HG02973 (cell line): ENCODE results near the gene U2AF1L4.
"Not testable (repeated sequence)": the region's sequence is repeated elsewhere in the genome, so short reads cannot be mapped to it uniquely, and the experiment has no call there.

Source experiments
- ATAC-seq: cut with Tn5 transposase; IDR thresholded peaks from one replicate; pipeline ENCODE4 v1.9.1; 2021; ENCODE audit warnings: moderate library complexity; ENCODE audit not compliant: unreplicated experiment

Gene U2AF1L4

GRCh38 chr19:35781650-35782049 is 36.4 kb upstream of the U2AF1L4 start:
- ATAC-seq: no peak

GRCh38 chr19:35780717-35781116 is 35.5 kb upstream of the U2AF1L4 start:
- no peak for ATAC-seq

- no peak for ATAC-seq
These were observed 34.8 kb upstream of the U2AF1L4 start for GRCh38 chr19:35780058-35780457.

GRCh38 chr19:35779033-35779432 is 33.8 kb upstream of the U2AF1L4 start:
- no peak for ATAC-seq

DNA sequence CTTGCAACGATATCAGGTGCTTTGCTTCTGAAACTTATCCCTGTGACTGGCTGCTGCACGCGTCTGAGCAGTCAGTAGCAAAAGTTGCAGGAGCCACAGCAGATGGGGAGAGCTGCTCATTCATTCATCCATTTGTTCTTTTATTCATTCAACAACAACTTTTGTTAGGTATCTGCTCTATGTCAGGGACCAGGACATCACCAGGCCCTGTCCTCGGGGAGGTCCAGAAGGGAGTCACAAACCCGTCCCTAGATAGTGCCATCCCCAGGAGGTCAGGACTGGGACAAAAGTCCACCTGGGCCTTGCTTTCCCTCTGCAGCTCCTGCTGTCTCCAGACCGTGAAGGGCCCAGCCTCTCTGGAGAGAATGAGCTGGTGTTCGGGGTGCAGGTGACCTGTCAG is 32.7 kb upstream of the U2AF1L4 start:
- ATAC-seq: no peak

- no peak for ATAC-seq
These were observed 32.0 kb upstream of the U2AF1L4 start for GRCh38 chr19:35777086-35777841.

- ATAC-seq: no peak
These were observed 31.0 kb upstream of the U2AF1L4 start for GRCh38 chr19:35776102-35776788.

- peak; percentile 95 for ATAC-seq
These were observed 30.3 kb upstream of the U2AF1L4 start, which contains the start of gene ARHGAP33 for GRCh38 chr19:35775298-35776101. ARHGAP33 (plus strand) TSS chr19:35775564; CDS start chr19:35775659, 95 bp downstream.

GRCh38 chr19:35775046-35775297 is 29.8 kb upstream of the U2AF1L4 start:
- no peak for ATAC-seq

DNA sequence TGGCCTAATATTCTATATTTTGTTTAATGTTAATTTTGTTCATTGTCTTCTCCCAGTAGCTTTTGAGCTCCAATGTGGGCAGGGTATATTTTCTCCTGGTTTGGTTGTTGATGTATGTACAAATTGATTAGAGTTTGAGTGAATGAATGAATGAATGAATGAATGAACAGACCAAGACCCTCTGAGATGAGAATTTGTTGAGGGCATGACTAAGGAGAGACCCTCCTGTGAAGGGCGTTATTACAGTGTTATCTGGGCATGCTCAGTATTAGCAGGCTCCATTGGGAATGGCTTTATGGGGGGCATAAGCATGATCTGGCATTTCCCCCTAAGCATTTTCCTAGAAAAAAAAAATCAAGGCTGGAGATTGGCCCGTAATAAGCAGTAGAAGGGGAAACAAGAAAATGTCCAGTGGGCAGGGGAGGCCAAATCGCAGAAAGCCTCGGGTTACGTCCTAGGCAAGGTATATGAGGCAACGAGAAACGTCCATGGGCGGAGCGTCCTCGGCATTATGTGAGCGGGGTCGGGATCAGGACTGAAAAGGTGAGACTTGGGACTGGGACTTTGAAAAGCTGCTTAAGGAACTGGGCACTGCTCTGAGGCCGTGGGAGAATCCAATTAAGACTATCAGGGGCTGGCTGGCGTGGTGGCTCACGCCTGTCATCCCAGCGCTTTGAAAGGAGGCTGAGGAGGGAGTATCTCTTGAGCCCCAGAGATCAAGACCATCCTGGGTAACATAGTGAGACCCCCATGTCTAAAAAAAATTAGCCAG is 29.2 kb upstream of the U2AF1L4 start:
- ATAC-seq: no peak

DNA sequence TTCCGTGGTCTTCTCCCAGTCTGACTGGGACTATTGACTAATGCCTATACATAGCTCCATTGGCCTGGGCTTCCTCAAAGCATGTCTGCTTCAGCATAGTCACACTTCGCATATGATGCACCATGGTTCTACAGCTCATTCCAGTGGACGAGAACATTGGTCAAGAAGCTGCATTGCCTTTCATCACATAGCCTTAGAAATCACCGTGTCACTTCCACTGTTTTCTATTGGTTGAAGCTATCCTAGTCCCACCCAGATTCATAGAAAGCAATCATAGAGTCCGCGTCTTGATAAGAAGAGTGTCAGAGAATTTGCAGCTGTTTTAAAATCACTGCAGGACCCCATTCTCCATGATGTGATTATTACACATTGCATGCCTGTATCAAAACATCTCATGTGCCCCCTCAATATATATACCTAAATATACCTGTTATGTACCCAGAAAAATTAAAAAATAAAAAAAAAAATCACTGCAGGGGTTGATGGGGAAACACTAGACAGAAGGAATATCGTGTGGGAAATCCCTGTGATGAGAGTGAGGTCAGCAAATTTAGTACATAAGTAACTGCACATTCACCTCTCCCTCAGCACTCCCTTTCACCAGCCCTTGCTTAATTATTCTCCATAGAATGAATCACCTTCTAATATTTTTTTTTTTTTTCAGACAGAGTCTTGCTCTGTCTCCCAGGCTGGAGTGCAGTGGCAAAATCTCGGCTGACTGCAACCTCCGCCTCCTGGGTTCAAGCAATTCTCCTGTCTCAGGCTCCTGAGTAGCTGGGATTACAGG is 28.0 kb upstream of the U2AF1L4 start:
- no peak for ATAC-seq

DNA sequence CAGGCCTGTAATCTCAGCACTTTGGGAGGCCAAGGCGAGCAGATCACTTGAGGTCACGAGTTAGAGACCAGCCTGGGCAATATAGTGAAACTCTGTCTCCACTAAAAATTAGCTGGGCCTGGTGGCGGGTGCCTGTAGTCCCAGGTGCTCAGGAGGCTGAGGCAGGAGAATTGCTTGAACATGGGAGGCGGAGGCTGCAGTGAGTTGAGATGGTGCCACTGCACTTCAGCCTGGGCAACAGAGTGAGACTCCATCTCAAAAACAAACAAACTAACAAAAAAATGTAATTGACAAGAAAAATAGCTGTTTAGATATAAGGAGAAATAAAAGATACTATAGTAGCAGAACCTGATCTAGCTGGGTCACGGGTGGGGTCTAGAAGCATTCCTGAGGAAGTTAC is 27.1 kb upstream of the U2AF1L4 start:
- ATAC-seq: not testable (repeated sequence)

GRCh38 chr19:35768082-35768421 is 22.8 kb upstream of the U2AF1L4 start:
- no peak for ATAC-seq

DNA sequence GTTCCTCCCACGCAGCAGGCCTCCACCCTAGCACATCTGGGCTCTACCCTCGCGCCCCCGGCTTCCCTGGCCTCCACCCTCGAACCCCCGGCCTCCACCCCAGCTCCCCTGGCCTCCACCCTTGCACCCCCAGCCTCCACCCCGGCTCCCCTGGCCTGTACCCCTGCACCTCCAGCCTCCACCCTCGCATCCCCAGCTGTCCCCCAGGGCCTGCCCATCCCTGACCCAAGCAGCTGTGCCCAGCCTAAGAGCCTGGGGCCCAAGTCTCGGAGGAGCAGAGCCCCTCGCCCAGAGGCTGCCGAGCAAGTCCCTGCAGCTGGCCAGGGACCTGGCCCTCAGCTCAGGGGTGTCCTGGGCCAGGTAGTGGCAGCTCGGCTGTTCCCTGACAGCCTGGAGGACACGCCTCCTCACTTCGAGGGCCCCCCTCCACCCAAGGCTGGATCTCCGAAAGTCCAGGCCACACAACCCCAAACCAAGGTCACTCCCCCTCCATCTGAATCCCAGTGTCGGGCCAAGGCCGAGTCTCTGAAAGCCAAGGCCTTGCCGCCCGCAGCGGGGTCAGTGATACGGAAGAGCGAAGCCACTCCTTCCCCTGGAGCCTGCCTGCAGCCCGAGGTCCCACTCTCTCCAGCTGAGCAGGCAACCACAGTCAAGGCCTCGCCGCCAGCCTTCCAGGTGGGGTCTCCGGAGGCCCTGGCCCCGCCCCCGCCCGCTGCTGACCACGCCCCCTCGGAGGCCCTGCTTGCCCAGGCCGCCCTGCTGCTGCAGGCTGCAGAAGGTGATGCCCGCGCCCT is 22.3 kb upstream of the U2AF1L4 start:
- no peak for ATAC-seq

DNA sequence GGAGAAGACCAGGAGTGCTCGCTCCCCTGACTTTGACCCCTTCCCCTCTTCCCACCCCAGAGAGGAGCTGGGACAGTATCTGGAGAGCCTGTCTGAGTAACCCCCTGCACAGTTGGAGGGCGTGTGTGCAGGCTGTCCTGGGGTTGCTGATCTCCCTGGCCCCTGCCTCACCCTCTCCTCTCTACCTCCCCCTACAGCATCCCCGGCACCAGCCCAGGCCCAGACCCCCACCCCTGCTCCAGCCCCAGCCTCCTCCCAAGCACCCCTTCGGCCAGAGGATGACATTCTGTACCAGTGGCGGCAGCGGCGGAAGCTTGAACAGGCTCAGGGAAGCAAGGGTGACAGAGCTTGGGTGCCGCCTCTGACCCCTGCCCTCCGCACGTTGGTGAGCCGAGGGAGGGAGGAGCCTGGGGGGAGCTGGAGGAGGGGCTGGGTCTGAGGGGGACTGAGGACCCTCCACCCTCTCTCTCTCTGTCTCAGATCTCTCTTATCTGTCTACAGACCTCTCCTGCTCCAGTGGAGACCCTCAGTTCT is 21.4 kb upstream of the U2AF1L4 start:
- no peak for ATAC-seq

DNA sequence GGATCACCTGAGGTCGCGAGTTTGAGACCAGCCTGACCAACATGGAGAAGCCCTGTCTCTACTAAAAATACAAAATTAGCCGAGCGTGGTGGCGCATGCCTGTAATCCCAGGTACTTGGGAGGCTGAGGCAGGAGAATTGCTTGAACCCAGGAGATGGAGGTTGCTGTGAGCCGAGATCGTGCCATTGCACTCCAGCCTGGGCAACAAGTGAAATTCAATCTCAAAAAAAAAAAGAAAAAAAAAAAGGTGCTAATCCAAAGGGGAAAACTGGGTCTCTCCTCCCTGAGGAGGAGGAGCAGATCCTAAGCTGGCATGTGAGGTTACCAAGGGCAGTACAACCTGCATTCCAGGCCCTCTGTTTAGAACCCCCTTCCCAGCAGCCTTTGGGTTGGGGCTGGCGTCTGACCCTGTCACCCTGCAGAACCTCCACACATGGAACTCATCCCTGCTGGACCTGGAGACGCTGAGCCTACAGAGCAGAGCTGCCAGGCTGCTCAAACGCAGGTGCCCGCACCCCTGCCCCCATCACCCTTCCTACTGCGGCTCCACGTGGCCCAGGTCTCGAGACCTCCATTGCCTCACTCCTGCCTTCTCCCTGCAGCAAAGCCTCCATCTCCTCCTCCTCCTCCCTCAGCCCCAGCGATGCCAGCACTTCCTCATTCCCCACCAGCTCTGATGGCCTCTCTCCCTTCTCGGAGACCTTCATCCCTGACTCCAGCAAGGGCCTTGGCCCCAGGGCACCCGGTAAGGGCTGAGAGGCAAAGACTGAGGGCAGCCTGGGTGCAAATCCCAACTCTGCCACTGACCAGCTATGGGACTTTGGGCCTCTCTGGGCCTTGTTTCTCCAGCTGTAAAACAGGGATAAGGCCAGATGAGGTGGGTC is 19.5 kb upstream of the U2AF1L4 start:
- no peak for ATAC-seq

GRCh38 chr19:35760711-35761349 is 15.6 kb upstream of the U2AF1L4 start:
- ATAC-seq: no peak

- ATAC-seq: no peak
These were observed 14.5 kb upstream of the U2AF1L4 start for GRCh38 chr19:35759697-35760096.
